Loucy (cell line): ENCODE data around the gene BIRC7.

Source experiments
- H2AFZ ChIP-seq: fragments of 200-600 bp; sonication (generic); 2 replicates; pipeline ENCODE4 v1.6.0; 2016; ENCODE audit warnings: antibody characterized with exemption, mild to moderate bottlenecking, low read length, moderate library complexity
- H3F3A ChIP-seq: fragments of 200-600 bp; 2 replicates; pipeline ENCODE4 v1.6.0; 2016; ENCODE audit warnings: antibody characterized with exemption, low read depth, mild to moderate bottlenecking
- H3K27me3 ChIP-seq: fragments of 200-600 bp; sonication (generic); 2 replicates; pipeline ENCODE4 v1.6.1; 2014; ENCODE audit warnings: low read length, mild to moderate bottlenecking; ENCODE audit not compliant: insufficient read depth, poor library complexity, severe bottlenecking
- H3K36me3 ChIP-seq: fragments of 200-600 bp; sonication (generic); 2 replicates; pipeline ENCODE4 v1.6.1; 2016; ENCODE audit warnings: low read length; ENCODE audit not compliant: insufficient read depth
- H3K4me1 ChIP-seq: fragments of 200-600 bp; sonication (generic); 2 replicates; pipeline ENCODE4 v1.5.1; 2014; ENCODE audit warnings: low read length, mild to moderate bottlenecking; ENCODE audit not compliant: insufficient read depth, poor library complexity, severe bottlenecking
- H3K4me2 ChIP-seq: fragments of 200-600 bp; sonication (generic); 2 replicates; pipeline ENCODE4 v1.6.0; 2014; ENCODE audit warnings: antibody characterized with exemption, low read length, low read depth, mild to moderate bottlenecking; ENCODE audit not compliant: poor library complexity, severe bottlenecking
- H3K4me3 ChIP-seq: fragments of 200-600 bp; sonication (generic); 2 replicates; pipeline ENCODE4 v1.5.1; 2014; ENCODE audit warnings: low read length, mild to moderate bottlenecking, mixed read lengths; ENCODE audit not compliant: poor library complexity, severe bottlenecking
- H3K79me2 ChIP-seq: fragments of 200-600 bp; sonication (generic); 2 replicates; pipeline ENCODE4 v1.6.1; 2014; ENCODE audit warnings: low read length; ENCODE audit not compliant: insufficient read depth
- H3K9ac ChIP-seq: fragments of 200-600 bp; sonication (generic); 2 replicates; pipeline ENCODE4 v1.6.0; 2014; ENCODE audit warnings: mild to moderate bottlenecking, low read depth, low read length, moderate library complexity; ENCODE audit not compliant: poor library complexity, severe bottlenecking
- H3K9me2 ChIP-seq: fragments of 200-600 bp; sonication (generic); replicated peaks from 2 replicates; pipeline ENCODE4 v1.6.1; 2016; ENCODE audit warnings: low read depth, low read length, mixed read lengths
- H3K9me3 ChIP-seq: fragments of 200-600 bp; sonication (generic); 2 replicates; pipeline ENCODE4 v1.6.1; 2014; ENCODE audit warnings: mild to moderate bottlenecking, antibody characterized with exemption, low read length, low read depth; ENCODE audit not compliant: insufficient read depth
- H4K20me1 ChIP-seq: fragments of 200-600 bp; sonication (generic); 2 replicates; pipeline ENCODE4 v1.6.0; 2014; ENCODE audit warnings: antibody characterized with exemption, low read length, mild to moderate bottlenecking; ENCODE audit not compliant: insufficient read depth, poor library complexity, severe bottlenecking
- EZH2phosphoT487 ChIP-seq: fragments of 200-600 bp; IDR thresholded peaks from 2 replicates; pipeline ENCODE4 v1.6.1; 2018; ENCODE audit warnings: antibody characterized with exemption, mild to moderate bottlenecking, moderate library complexity, borderline replicate concordance
- TF ChIP-seq, protein P1 (sequence below): fragments of 200-600 bp; sonication (generic); conservative IDR thresholded peaks from 2 replicates; pipeline ENCODE4 v1.5.1; 2014; ENCODE audit warnings: mild to moderate bottlenecking, antibody characterized with exemption, low read length

Gene BIRC7, protein sequence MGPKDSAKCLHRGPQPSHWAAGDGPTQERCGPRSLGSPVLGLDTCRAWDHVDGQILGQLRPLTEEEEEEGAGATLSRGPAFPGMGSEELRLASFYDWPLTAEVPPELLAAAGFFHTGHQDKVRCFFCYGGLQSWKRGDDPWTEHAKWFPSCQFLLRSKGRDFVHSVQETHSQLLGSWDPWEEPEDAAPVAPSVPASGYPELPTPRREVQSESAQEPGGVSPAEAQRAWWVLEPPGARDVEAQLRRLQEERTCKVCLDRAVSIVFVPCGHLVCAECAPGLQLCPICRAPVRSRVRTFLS

DNA sequence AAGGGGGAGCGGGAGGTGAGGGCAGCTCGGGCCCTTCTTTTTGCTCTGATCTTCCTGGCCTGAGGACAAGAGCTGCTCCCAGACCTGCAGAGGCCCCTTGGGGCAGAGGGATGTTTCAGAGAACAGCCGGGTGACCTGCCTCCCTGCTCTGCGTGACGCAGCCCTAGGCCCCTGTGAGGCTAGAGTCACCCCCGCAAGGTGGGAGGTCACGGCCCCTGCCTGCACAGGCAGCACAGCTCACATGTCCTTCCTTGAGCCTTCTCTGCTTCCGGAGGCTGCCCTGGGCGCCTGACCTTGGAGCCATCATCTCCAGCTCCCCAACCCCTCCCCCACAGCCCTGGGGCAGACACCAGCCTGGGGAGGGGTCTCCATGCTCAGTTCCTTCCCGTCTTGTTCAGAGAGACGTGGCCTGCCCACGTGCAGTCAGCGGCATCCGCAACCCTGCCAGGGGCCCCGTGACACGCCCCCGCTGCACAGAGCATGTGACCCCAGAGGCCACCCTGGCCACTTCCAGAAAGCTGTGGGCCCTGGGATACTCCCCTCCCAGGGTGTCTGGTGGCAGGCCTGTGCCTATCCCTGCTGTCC, at the start of gene BIRC7:
BIRC7 (plus strand) TSS at position 507 of the 585 bp plus-strand sequence. CDS start 192 bp downstream, outside the sequence.
- Histone ChIP-seq H3K4me2 (no peak within 1 kb of the TSS), H2AFZ (no peak within 1 kb of the TSS), H3K4me1 (peaks cover 3% of the 10 kb centered on the region)

DNA sequence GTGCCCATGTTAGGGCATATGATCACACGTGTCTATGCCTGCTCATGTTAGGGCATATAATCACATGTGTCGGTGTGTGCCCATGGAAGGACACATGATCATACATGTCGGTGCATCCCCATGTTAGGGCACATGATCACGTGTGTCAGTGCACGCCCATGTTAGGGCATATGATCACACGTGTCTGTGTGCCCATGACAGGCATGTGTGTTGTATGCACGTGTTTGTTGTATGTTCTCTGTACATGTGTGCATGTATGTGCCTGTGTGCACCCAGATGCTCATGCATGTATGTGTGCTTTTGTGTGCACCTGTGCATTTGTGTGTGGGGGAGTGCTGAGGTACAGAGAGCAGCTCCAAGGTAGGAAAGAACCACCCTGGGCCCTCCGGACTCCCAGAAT, 49.6 kb upstream of the BIRC7 start:
- Histone ChIP-seq H3K4me1 (no peaks in the 10 kb centered on the region), H3K79me2 (no peaks in the 10 kb centered on the region), H3K36me3 (no peaks in the 10 kb centered on the region), H3K9me3 (no peaks in the 10 kb centered on the region), H4K20me1 (no peaks in the 10 kb centered on the region), H2AFZ (no peak overlapping the region), H3K27me3 (no peaks in the 10 kb centered on the region), H3K4me2 (no peak overlapping the region), H3F3A (no peaks in the 10 kb centered on the region), H3K9me2 (no peaks in the 10 kb centered on the region), H3K9ac (no peak overlapping the region), H3K4me3 (no peak overlapping the region)
- TF ChIP-seq, protein P1, sequence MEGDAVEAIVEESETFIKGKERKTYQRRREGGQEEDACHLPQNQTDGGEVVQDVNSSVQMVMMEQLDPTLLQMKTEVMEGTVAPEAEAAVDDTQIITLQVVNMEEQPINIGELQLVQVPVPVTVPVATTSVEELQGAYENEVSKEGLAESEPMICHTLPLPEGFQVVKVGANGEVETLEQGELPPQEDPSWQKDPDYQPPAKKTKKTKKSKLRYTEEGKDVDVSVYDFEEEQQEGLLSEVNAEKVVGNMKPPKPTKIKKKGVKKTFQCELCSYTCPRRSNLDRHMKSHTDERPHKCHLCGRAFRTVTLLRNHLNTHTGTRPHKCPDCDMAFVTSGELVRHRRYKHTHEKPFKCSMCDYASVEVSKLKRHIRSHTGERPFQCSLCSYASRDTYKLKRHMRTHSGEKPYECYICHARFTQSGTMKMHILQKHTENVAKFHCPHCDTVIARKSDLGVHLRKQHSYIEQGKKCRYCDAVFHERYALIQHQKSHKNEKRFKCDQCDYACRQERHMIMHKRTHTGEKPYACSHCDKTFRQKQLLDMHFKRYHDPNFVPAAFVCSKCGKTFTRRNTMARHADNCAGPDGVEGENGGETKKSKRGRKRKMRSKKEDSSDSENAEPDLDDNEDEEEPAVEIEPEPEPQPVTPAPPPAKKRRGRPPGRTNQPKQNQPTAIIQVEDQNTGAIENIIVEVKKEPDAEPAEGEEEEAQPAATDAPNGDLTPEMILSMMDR = no peak
- TF ChIP-seq EZH2phosphoT487 = no peak

More for the DNA sequence above, at the start of gene BIRC7:
- H3K36me3 ChIP-seq = no peaks in the 10 kb centered on the region
- H3K79me2 ChIP-seq = no peaks in the 10 kb centered on the region
- TF ChIP-seq, protein P1 = no peak
- TF ChIP-seq EZH2phosphoT487 = no peak
- H4K20me1 ChIP-seq = no peaks in the 10 kb centered on the region
- H3K9me2 ChIP-seq = no peaks in the 10 kb centered on the region
- no peak within 1 kb of the TSS for H3K9ac ChIP-seq
- H3F3A ChIP-seq = no peaks in the 10 kb centered on the region
- no peaks in the 10 kb centered on the region for H3K9me3 ChIP-seq
- H3K27me3 ChIP-seq = no peaks in the 10 kb centered on the region
- H3K4me3 ChIP-seq = no peak within 1 kb of the TSS

DNA sequence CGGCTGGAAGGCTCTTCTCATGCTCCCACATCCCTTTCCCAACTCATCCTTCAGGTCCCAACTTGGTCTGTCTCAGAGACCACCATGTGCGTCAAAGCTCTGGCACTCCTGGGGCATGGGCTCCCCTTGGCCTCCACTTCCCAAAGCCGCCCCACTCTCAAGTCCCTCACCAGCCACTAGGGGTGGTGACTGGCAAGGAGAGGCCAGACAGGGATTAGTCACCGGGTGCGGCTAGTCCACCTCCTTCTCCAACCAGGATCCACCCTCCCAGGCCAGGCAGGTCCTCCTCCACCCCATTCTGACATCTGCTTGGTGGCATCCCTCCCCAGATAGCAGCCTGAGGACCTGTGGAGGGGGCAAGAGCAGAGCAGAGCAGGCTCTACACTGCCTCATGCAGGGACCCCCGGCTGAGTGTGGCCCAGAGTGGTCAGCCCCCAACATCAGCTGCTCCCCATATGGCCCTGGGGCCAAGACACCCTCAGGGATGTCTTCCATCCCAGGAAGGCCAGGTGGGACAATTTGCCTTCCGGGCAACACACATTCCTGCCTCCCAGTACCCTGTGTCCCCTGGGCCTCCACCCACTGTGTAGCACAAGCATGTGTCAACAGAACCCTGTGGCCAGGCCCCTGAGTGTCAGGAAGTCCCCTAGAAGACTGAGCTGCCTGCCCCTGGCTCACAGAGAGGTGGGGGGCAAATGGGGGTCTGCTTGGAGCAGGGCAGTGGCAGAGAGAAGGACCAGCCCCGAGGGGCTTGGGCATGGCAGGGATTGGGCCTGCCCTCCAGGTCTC, 49.0 kb upstream of the BIRC7 start:
- no peaks in the 10 kb centered on the region for H4K20me1 ChIP-seq

More for the DNA sequence above, 49.0 kb upstream of the BIRC7 start:
- H3K4me3 ChIP-seq = no peak overlapping the region
- H3K4me2 ChIP-seq = no peak overlapping the region
- H3K9me2 ChIP-seq = no peaks in the 10 kb centered on the region
- TF ChIP-seq, protein P1 = no peak; the same call in 1 of the 2 replicates
- no peak for TF ChIP-seq EZH2phosphoT487
- no peaks in the 10 kb centered on the region for H3K4me1 ChIP-seq
- H3K27me3 ChIP-seq = no peaks in the 10 kb centered on the region
- no peaks in the 10 kb centered on the region for H3K36me3 ChIP-seq
- H3K9me3 ChIP-seq = no peaks in the 10 kb centered on the region
- no peak overlapping the region for H2AFZ ChIP-seq
- H3F3A ChIP-seq = no peaks in the 10 kb centered on the region
- H3K9ac ChIP-seq = no peak overlapping the region
- no peaks in the 10 kb centered on the region for H3K79me2 ChIP-seq
